HG03342 (cell line): Measurements from ENCODE around the gene CNTFR.

Source experiments
- ATAC-seq: cut with Tn5 transposase; IDR thresholded peaks from one replicate; pipeline ENCODE4 v1.9.1; 2021; ENCODE audit warnings: mild to moderate bottlenecking, moderate library complexity; ENCODE audit not compliant: unreplicated experiment

The CNTFR gene

GRCh38 chr9:34591248-34591916, 1.9 kb upstream of the CNTFR start:
- peak; percentile 59 for ATAC-seq

- ATAC-seq: no peak
These were observed 1.1 kb upstream of the CNTFR start for GRCh38 chr9:34590381-34591247.

GRCh38 chr9:34588671-34589635, 571 bp downstream of the CNTFR start:
- ATAC-seq: no peak

- no peak for ATAC-seq
These were observed 2.3 kb downstream of the CNTFR start for GRCh38 chr9:34587271-34587670.

GRCh38 chr9:34585946-34586669, 3.4 kb downstream of the CNTFR start:
- ATAC-seq: no peak

GRCh38 chr9:34584970-34585369, 4.6 kb downstream of the CNTFR start:
- ATAC-seq: no peak

GRCh38 chr9:34582787-34583186, 6.7 kb downstream of the CNTFR start:
- ATAC-seq: no peak

- ATAC-seq: no peak
These were observed 8.2 kb downstream of the CNTFR start for GRCh38 chr9:34581318-34581717.

- ATAC-seq: no peak
These were observed 9.2 kb downstream of the CNTFR start for GRCh38 chr9:34580358-34580757.

GRCh38 chr9:34579808-34580163, 9.7 kb downstream of the CNTFR start:
- no peak for ATAC-seq

- no peak for ATAC-seq
These were observed 10.3 kb downstream of the CNTFR start for GRCh38 chr9:34579104-34579807.

GRCh38 chr9:34578241-34579103, 11.1 kb downstream of the CNTFR start:
- ATAC-seq: no peak

GRCh38 chr9:34577400-34578240, 11.9 kb downstream of the CNTFR start:
- no peak for ATAC-seq

- ATAC-seq: no peak
These were observed 12.7 kb downstream of the CNTFR start for GRCh38 chr9:34576597-34577399.

GRCh38 chr9:34575862-34576596, 13.5 kb downstream of the CNTFR start:
- ATAC-seq: no peak

- no peak for ATAC-seq
These were observed 14.3 kb downstream of the CNTFR start for GRCh38 chr9:34575241-34575640.

GRCh38 chr9:34574571-34574970, 15.0 kb downstream of the CNTFR start:
- no peak for ATAC-seq
